Limb (tissue), 2 donors: ENCODE data around the gene ACP4.

Experiments
- DNase-seq, 2 donors: peaks; one replicate each; pipeline ENCODE4 v3.0.0-alpha.2; 2016; ENCODE audit errors: extremely low spot score in 2 of 2

ACP4 gene

GRCh38 chr19:50821248-50821612 lies 31.0 kb downstream of the ACP4 start:
- no peak for DNase-seq

DNA sequence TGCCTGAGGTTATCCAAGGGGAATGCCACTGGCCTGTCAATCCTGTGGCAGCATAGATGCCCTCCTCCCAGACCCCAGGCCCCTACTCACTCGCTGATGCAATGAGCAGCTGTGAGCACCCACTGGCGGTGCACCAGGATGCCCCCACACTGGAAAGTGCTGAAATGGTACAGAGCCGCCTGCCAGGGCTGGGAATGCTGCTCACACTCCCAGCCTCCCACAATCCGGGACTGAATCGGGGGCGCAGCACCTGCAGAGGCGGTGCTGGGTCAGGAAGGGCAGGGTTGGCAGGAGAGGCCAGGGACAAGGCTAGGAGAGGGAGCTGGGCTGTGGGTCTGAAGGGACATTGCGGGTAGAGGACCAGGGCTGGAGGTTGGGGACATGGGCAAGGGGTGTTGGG lies 31.4 kb downstream of the ACP4 start:
- no peak for DNase-seq

- DNase-seq, result no peak
These were observed 32.5 kb downstream of the ACP4 start for GRCh38 chr19:50822661-50823208.

GRCh38 chr19:50823389-50824042 lies 33.3 kb downstream of the ACP4 start, which contains the start of gene KLK1:
Gene KLK1, minus strand, starts transcription at chr19:50823787. Its CDS starts 39 bp downstream, at chr19:50823748.
- DNase-seq, result no peak

DNA sequence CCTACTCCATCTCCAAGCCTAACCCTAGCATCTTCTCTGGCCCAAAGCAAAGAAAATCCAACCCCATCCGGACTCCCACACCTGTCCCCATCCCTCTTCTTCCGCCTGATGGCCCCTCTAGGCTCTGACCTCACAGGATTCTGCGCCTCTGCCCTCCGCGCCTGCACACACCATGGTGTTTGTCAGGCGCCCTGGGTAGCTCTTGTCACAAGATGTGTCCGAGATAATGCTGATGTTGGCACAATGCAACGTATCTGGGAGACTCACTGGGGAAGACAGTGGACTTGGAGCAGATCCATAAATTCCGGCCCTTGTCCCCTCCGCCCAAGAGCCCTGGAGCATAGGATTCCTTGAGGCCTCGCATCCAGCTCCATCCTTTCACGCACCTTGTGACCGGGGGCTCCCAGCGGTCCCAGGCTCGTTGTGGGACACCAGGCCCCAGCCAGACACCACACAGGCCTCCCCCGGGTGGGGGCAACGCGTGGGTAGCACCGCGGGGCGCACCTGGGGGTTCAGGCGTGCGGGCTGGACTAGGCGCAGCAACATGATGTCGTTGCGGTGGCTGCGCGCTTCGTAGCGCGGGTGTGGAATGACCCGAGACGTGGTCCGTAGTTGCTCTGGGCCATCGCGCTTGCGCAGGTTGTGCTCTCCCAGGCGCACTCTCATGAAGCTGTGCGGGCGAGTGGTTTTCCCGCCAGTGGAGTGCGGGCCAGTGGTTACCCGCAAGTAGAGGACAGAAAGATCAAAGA lies 36.5 kb downstream of the ACP4 start:
- no peak for DNase-seq

DNA sequence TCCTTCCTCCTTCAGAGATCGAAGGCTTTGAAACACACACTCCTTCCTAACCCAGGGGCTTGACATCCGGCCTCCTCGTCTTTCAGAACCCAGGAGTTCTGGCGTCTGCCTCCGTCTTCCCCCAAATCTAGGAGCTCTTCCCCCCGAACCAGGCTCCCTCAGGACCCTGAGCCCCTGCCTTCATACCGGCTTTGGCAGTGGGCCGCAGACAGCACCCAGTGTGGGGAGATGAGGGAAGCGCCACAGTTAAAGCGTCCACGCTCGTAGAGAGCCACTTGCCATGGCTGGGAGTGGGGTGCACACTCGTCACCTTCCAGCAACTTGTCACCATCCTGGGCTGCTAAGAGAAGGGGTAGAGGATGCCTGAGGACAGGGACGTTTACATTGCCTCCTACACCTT lies 37.3 kb downstream of the ACP4 start:
- no peak for DNase-seq

DNA sequence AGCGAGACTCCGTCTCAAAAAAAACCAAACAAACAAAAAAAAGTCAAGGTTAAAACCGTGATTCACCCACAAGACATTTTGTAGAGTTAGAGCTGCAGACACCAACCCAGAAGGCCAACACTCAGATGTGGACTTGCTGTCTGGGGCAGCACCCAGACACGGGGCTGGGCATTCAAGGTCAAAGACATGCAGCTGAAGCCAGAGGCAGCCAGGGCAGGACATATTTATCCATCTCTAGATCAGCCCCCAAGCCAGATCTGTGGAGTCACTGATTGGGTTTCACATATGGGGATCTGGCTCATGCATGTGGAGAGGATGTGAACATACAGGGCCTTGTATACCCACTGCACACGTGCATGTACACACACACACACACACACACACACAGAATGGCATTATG lies 39.6 kb downstream of the ACP4 start:
- DNase-seq, result no peak

DNA sequence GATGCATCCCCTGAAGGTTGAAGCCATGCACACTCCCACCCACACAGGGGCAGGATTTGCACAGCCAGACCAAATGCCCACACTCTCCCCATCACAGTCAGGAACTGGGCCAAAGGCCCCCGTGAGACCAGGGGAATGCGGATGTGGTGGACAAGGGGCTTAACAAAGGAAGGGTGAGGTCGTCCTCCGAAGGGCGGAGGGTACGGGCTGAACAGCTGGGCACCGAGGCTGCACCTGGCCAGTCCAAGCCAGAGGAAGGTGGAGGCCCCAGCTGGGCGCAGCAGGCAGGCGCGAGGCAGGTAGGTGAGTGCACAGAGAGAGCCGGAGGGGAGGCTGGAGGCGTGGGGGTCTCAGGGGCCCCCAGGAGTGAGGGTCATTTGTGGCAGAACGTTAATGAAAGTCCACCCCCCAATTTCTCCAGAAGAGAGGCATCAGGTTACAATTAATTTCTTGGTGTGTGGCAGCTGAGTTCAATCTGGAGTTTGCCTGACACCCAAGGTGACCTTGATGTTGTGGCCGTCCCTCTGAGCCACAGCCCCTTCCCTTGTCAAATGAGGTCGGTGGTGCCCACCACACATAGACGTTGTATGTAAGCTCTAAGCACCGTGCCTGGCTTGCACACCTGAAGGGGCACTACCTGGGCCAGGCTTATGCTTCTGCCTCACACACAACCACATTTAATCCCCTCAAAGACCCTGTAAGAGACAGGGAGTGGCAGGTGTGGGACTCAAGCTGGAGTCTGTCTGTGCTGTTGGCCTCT lies 40.2 kb downstream of the ACP4 start:
- DNase-seq, result no peak

- no peak for DNase-seq
These were observed 40.8 kb downstream of the ACP4 start for GRCh38 chr19:50831026-50831396.

- DNase-seq, result no peak
These were observed 42.5 kb downstream of the ACP4 start for GRCh38 chr19:50832666-50833065.

DNA sequence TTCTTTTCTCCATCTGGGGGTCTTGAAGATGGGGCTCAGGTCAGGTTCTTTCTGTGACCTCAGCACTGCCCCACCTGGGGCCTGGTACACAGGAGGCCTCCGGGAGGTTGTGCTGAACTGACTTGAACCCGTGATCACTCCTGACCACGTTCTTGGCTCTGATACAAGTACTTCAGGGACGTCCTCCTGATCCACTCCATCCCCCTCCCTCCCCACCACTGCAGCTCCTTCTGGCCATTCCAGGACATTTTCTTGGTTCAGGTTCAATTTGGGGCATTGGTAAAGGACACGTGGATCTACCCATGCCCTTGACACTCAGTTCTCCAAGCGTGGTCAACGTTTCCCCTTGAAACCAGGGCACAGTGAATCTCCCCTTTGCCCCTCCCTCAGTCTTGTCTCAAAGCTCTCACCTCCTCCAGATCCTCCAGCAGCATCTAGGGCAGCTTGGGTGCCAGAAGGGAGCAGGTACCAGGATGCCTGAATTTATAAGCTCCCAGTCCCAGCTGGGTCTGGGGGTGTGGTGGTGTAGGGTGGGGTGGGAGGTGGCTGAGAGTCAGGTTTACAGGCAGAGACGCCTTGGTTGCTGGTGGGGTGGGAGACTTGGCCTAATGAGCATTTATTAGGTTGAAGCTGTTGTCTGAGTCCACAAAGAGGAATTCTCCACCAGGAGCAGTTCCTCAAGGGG lies 43.0 kb downstream of the ACP4 start, which contains the start of gene KLK15:
Gene KLK15 (minus strand): TSS at position 458 of the 685 bp plus-strand sequence. CDS start 2,082 bp downstream, outside the sequence.
- no peak for DNase-seq

- DNase-seq, result no peak
These were observed 43.6 kb downstream of the ACP4 start for GRCh38 chr19:50833802-50834167.

GRCh38 chr19:50835103-50835784 lies 45.0 kb downstream of the ACP4 start:
- DNase-seq, result no peak

DNA sequence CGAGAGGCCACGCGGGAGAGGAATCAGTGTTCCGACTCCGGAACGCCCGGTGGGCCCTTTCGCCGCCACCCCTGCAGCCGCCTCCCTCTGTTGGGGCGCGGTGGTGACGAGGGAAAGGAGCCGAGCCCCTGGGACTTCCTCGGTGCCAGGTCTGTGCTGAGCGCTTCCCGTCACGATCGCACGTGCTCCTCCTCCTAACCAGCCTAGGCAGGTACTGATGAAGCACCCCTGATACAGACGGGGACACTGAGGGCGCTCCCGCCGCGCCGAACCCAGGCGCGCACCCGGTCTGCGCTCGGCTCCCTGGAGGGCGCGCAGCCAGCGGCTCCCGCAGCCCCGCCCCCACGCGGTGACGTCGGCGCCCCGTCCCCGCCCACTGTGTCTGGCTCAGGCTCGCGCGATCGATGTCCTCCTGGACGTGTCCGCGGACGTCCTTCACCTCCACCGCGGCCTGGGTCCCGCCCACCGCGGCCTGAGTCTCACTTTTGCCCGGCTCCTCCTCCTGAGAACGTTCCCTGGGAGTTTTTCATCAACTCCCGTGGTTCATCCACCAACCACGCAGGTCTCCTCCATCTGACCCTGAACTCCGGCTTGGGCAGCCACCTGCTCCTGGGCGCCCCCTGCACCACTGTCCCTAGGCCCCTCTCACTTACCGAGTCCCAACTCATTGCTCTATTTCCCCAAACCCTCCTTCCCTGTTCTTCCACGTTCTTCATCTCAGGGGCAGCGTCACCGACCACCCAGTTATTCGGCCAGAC lies 45.7 kb downstream of the ACP4 start:
- DNase-seq, result peak; percentile 50 to 83

GRCh38 chr19:50836543-50837195 lies 46.5 kb downstream of the ACP4 start:
- no peak for DNase-seq

DNA sequence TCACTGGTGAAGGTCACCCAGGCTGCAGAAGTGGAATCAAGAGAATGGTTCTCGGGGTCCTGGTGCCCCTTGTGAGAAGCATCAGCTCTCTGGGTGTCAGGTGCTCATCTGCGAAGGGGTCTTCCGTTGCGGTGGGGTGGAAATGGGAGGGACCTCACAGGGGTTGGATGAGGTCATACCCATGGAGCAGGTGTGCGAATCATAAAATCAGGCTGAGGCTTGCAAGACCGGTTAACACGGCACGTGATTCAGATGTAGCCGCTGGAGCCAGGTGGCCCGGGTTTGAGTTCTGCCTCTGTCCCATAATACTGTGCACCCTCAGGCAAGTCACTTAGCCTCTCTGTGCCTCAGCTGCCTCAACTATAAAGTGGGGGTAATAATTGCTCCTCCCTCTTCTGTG lies 47.1 kb downstream of the ACP4 start:
- no peak for DNase-seq

DNA sequence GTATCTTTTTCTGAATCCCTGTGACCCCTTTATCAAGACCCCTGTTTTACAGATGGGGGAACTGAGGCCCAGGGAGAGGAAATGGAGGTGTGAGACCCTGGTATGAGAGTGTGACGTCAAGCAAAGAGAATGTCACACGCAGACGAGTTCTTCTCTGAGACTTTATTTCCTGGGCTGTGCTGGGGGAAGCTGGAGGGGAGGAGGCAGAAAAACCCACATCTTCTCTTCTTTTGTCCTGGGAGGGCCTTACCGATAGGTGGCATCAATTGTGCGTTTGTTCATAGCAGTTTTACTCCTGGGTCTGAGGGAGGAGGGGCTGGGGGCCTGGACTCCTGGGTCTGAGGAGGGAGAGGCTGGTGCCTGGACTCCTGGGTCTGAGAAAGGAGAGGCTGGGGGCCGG lies 48.0 kb downstream of the ACP4 start:
- DNase-seq, result no peak

DNA sequence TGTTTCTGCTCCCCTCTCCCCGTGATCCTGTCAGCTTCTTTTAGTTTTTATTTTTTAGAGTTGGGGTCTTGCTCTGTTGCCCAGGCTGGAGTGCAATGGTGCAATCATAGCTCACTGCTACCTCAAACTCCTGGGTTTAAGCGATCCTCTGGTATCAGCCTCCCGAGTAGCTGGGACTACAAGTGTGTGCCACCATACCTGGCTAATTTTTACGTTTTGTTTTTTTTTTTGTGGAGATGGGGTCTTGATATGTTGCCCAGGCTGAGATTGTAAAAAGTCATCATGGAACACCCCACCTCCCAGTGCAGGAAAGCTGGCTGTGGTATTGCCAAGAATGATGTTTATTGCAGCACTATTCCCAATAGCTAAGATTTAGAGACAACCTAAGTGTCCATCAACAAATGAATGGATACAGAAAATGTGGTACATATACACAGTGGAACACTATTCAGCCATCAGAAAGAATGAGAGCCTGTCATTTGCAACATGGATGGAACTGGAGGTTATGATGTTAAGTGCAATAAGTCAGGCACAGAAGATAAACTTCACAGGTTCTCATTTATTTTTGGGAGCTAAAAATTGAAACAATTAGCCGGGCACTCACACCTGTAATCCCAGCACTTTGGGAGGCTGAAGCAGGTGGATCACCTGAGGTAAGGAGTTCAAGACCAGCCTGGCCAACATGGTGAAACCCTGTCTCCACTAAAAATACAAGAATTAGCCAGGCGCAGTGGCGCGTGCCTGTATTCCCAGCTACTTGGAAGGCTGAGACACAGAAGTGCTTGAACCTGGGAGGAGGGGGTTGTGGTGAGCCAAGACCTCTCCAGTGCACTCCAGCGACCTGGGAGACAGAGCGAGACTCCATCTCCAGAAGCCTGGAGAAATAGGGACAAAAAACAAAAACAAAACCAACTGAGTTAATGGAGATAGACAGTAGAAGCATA lies 49.8 kb downstream of the ACP4 start:
- DNase-seq, result no peak

DNA sequence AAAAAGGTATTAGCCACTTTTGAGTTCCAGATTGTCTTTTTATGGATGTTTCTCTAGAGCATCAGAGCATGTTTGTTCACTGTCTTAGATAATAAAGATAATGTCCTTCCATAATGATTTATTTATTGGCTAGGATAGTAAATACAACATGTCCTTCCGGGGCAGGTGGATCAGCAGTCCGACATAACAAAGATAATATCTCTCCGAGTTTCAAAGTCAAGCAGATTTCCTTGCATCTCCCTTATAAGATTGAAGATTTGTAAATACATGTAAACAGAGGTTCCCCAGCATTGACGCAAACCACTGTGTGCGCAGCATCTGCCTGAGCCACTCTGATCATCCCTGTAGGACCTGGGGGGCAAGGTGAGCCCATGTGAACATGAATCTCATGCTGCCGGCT lies 51.9 kb downstream of the ACP4 start:
- no peak for DNase-seq
